Mucosa of gallbladder (tissue), 1 donor: Measurements from ENCODE around the gene TFDP1. TPM values are rescaled to one million over a fixed set of nuclear protein-coding genes. Genes with fewer than 3 reads are reported as not detected.
"Not testable (repeated sequence)": the region's sequence is repeated elsewhere in the genome, so short reads cannot be mapped to it uniquely, and the experiment has no call there.

Source experiments
- DNase-seq: peaks from one replicate; pipeline ENCODE4 v3.0.0-alpha.2; 2020; ENCODE audit warnings: low spot score
- total RNA-seq: library from RNA; stranded (reverse); gene quantifications from one replicate; pipeline ENCODE4 v1.2.1, GENCODE V29; 2021
- donor health status: DM: no; HTN: no; CAD: no.

Gene TFDP1
- total RNA-seq, 1 donor from 2014 or later = 53.4 TPM

GRCh38 chr13:113616991-113617749 lies 32.6 kb downstream of the TFDP1 start:
- DNase-seq = no peak

DNA sequence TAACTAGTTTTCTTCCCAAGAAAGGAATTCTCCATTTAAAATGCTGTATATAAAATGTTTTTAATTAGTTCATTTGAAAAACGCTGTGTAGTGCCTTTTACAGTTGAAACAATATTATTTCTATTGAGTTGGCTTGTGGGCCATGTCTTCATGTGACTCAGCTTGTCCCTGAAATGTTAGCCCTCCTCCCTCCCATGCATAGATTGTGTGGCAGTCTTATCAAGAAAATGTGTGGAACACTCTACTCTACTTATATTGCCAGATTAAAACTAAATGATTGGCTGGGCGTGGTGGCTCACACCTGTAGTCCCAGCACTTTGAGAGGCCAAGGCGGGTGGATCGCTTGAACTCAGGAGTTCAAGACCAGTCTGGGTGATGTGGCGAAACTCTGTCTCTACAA lies 33.4 kb downstream of the TFDP1 start:
- DNase-seq = no peak

DNA sequence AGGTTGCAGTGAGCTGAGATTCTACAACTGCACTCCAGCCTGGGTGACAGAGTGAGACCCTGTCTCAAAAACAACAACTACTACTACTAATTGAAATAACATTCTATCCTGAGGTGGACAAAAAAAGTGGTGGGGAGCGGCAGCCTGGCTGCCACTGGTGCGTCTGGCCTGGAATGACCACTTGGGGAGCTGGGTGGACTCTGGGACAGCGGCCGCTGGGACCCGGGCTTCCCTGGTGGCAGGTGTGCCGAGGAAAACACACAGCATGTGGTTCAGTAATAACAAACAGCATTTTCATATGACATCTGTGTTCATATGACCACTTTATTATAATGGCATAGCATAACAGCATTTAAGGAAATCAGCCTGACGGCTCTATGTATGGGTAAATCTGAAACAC lies 33.9 kb downstream of the TFDP1 start:
- DNase-seq = no peak

DNA sequence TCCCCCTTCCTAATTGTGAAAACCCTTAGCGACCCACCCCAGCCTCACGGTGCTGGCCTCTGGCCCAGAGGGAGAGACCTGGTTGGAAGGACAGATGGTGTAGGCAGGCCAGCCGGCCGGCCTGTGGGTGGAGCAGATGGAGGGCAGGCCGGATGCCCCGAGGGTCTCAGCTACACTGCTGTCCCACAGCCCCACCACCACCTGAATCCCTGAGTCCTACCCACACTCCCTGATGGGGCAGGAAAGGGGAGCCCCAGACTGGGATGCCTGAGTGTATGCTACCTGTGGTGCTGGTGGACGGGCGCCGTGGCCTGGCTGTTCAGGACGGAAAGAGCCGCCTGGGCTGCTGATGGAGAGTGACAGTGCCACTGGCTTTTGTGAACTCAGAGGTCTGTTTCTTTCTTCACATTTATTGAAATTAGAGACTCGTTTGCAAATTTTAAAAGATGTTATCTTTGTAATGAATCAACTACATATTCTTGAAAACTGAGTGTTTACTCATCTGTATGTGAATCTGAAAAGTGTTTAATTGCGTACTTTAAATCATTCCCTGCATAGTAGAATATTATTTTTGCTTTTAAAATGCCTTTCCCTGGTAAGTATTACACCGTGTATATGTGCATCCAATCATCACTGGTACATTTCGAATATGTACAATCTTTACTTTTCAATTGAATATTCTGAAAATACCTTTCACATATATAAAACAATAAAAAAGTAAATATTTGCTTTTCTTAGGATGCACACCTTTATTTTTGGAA lies 35.7 kb downstream of the TFDP1 start:
- DNase-seq = no peak

GRCh38 chr13:113621046-113621445 lies 36.5 kb downstream of the TFDP1 start:
- no peak for DNase-seq

- not testable (repeated sequence) for DNase-seq
These were observed 36.9 kb downstream of the TFDP1 start for GRCh38 chr13:113621498-113621897.

- not testable (repeated sequence) for DNase-seq
These were observed 37.5 kb downstream of the TFDP1 start for GRCh38 chr13:113621986-113622550.

GRCh38 chr13:113622791-113623490 lies 38.4 kb downstream of the TFDP1 start:
- no peak for DNase-seq

DNA sequence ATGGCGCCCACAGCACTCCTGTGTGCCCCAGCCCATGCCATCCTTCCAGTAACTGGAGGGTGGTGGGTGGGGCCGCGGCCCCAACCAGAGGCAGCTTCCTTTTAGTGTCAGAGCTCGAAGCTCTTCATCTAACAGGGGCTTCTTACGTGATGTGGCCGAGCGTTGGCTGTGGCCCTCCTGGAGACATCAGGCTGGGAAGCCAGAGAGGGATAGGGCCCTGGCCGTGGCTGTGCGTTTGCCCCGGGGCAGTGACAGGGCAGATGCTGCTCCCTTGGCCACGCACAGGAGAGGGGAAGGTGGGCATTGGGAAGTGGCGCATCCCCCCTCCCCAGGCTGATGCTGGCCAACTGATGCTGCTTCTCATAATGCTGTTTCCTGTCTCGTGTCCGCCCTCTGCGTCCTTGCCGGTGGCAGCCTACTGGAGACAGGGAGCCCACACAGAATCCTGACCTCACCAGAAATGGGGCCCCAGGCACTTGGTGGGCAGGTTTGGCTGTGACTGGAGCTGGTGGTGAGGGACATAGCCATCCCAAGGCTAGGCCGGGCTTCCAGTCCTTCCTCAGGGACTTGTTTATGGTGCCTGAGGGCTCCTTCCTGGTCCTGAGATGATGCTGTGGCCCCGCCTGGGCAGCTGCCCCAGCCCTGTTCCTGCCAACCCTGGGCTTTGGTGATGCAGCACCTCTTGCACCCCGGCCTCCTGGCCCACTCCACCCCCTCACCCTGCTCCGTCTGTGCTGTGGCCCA lies 39.1 kb downstream of the TFDP1 start:
- no peak for DNase-seq

- no peak for DNase-seq
These were observed 39.7 kb downstream of the TFDP1 start for GRCh38 chr13:113624235-113624587.

DNA sequence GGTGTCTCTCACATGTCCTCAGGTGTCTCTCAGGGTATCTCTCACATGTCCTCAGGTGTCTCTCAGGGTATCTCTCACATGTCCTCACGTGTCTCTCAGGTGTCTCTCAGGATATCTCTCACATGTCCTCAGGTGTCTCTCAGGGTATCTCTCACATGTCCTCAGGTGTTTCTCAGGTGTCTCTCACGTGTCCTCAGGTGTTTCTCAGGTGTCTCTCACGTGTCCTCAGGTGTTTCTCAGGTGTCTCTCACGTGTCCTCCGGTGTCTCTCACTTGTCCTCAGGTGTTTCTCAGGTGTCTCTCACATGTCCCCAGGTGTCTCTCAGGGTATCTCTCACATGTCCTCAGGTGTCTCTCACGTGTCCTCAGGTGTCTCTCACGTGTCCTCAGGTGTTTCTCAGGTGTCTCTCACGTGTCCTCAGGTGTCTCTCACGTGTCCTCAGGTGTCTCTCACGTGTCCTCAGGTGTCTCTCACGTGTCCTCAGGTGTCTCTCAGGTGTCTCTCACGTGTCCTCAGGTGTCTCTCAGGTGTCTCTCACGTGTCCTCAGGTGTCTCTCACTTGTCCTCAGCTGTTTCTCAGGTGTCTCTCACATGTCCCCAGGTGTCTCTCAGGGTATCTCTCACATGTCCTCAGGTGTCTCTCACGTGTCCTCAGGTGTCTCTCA lies 40.2 kb downstream of the TFDP1 start:
- not testable (repeated sequence) for DNase-seq

DNA sequence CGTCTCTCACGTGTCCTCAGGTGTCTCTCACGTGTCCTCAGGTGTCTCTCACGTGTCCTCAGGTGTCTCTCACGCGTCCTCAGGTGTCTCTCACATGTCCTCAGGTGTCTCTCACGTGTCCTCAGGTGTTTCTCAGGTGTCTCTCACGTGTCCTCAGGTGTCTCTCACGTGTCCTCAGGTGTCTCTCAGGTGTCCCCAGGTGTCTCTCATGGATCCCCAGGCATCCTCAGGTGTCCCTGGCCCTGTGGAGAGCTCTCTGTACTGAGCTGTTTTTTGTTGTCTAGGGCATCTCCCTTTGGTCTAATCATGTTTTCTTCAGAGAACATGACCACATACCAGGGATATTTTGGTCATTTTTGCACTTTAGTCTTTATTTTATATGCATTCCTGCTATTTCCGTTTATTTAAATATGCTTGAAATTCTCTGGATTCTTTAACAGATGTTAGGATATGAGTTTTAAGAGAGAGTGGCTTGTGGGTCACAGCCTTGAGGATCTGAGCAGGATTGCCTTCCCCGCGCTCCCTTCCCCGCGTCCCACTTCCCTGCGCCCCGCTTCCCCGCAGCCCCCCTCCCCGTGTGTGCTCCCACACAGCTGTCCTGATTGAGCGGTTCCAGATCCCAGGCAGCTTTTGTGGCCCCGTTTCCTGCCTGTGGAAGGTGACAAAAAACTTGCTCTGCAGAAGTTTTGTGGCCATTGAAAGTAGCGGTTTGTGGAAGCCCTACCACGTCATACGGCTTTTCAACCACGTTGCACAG lies 41.6 kb downstream of the TFDP1 start:
- no peak for DNase-seq

DNA sequence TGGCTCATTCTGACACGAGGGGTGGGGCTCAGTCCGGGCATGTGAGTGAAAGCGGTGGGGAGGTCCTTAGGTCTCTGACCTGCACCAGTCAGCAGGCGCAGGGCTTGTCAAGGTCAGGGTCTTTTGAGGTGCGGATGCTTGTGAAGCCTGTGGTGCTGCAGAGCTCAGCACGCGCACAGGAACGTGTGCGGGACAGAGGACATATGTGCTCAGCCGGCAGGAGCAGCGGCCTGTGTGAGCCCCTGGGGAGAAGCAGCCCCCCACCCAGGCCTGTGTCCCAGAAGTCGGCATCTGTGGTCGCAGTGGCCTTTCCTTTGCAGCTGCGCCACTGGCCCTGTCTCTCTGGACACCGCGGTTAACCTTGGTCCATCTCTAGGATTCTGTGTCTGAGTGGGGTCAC lies 42.6 kb downstream of the TFDP1 start:
- no peak for DNase-seq

DNA sequence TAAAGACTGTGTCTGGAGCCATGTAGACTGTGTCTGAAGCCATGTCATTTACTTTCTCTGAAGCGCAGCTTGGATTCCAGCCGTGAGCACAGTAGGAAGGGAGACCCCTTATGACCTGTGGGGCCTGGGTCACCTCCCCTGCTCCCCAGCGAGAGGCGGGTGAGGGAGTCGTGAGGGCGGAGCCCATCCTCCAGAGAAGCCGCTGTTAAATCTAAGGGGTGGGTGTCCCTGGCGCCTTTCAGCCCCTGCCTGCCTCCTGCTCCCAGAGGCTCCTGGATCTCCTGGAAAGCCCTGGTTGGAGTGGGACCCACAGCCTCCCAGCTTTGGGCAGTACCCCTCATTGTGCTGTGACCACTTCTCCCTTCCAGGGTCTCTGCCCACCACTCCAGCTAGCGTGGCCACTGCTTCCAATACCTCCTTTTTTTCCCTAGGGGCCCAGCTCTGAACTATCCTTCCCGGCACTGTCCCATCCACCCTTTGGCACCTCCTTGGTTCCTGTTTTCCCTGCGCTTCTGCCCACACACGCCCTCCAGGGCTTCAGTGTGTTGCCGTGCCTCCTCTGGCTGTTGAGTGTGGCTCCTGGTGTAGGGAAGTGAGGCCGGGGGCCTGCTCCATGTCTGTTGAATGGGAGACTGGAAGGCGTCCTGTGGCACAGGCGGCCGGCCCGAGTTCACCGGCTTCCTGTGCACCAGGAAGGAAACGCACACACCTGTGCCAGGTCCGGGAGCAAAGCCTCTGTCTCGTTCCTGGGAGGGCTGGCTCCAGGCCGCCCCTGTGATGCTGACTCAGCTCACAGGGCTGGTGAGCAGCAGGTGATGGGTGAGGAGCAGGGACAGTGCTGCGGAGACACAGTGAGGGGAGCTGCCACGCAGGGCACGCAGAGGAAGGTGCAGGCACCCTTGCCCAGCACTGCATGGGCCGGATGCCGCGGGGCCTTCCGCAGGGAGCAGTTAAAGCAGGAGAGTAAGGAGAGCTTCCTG lies 44.0 kb downstream of the TFDP1 start:
- DNase-seq = no peak

DNA sequence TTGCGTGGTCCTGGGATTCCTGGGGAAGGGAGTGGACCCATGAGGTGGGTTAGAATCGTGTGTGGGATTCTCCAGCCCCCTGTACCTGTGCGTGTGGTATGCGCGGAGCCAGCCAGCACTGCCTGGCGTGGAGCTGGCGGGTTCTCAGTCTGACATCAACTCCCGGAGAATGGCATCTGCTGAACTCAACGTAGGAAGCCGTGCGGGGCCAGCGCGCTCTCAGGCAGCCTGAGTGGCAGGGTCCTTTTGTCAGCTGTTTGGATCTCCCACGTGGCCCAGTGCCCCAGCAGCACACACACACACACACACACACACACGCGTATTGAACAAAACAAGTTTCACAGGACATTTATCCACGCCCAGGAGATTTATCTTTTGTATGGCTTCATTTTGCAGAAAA lies 45.3 kb downstream of the TFDP1 start:
- no peak for DNase-seq

- DNase-seq = no peak
These were observed 45.7 kb downstream of the TFDP1 start for GRCh38 chr13:113630296-113630695.

DNA sequence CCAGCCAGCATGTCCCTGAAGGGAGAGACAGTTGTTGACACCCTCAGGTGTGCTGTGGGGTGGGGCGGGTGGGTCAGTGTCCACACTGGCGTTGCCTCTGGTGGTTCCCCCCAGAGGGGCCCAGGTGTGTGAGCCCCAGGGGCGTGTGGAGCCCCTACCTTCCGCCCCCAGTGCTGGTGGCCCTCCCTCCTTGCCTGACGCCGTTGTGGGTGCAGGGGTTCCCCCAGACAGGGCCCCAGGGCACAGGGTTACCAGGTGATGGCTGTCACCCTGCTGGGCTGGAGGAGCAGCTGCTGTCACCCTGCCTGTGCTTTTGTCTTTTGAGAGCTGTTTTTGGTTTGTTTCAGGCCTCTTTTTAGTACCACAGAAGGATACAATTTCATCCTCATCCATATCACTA lies 46.3 kb downstream of the TFDP1 start:
- no peak for DNase-seq

DNA sequence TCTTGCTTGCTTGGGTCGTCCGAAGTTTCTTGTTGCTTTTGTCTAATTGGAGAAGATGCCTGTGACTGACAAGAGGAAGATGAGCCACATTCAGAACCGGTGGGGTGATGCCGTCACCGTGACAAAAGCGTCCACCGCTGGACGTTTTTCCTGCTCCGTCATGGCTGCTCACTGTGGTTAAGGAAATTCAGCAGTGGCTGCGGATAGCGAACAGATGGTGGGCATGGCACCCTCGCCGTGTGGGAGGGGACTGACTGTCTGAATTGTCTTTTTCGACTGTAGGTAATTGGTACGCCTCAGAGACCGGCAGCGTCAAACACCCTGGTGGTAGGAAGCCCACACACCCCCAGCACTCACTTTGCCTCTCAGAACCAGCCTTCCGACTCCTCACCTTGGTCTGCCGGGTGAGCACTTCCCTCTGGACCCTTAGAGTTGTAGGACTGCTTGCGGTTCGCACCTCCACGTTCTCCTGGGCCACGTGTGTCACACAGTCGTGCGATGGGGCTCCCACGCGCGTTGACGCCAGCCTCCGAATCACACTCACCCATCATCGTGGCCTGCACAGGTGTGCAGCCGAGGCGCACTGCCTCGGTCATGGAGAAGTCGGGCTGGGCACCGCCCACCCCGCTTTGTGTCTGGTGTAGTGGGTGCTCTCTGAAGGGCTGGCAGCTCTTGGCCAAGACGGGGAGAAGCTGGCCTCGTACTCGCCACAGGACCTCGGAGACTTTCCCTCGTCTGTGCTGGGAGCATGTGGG lies 47.0 kb downstream of the TFDP1 start:
- no peak for DNase-seq
